GM12878 (cell line): Measurements from ENCODE around the gene CACNA1E. TPM values are rescaled to one million over a fixed set of nuclear protein-coding genes. Genes with fewer than 3 reads are reported as not detected.

ENCODE experiments used
- ATAC-seq: fragments of 200-7000 bp; cut with Tn5 transposase; 3 replicates; pipeline ENCODE4 v1.9.1; 2020; ENCODE audit warnings: mild to moderate bottlenecking, moderate library complexity
- BruUV-seq: library from RNA; stranded (reverse); fragments of 400-500 nt; replicated peaks from 2 replicates; lab custom pipeline; 2021; lab: Mats Ljungman, UMichigan
- CTCF ChIA-PET: fragments of 300-600 bp; sonication (Branson Sonifier 250); formaldehyde crosslinking; extraction: SDS; loops from one replicate; lab custom pipeline; 2021; ENCODE audit warnings: inconsistent platforms; lab: Yijun Ruan, JAX
- POLR2A ChIA-PET: fragments of 350-600 bp; formaldehyde crosslinking; extraction: SDS; loops from one replicate; lab custom pipeline; 2021; ENCODE audit warnings: inconsistent platforms; lab: Charles Lee
- RAD21 ChIA-PET: fragments of 300-600 bp; sonication (Branson Sonifier 250); formaldehyde crosslinking; loops from one replicate; lab custom pipeline; 2023; ENCODE audit warnings: antibody characterized with exemption; ENCODE audit not compliant: unreplicated experiment; lab: Charles Lee
- SMC1A ChIA-PET: fragments of 300-600 bp; sonication (Branson Sonifier 250); formaldehyde crosslinking; loops from one replicate; lab custom pipeline; 2023; ENCODE audit not compliant: unreplicated experiment, uncharacterized antibody; lab: Charles Lee
- DNase-seq: peaks from one replicate; pipeline ENCODE4 v3.0.0-alpha.2; 2011; ENCODE audit warnings: low read depth, low spot score
- FAIRE-seq: peaks from 3 replicates; lab custom pipeline; 2011; peaks lifted over from hg19 to GRCh38; lab: Jason Lieb, UNC
- H2AFZ ChIP-seq: 2 replicates; pipeline ENCODE4 v1.6.0; 2011; ENCODE audit warnings: low read depth, low read length, control low read depth; ENCODE audit not compliant: control insufficient read depth
- H3K27ac ChIP-seq: 2 replicates; pipeline ENCODE4 v1.5.1; 2011; ENCODE audit warnings: control low read depth; ENCODE audit not compliant: control insufficient read depth, insufficient read depth
- H3K27me3 ChIP-seq, 2 experiments: replicated peaks in 1 of 2; 2 replicates each; pipeline versions ENCODE4 v1.6.0 to v1.6.1; 2011; ENCODE audit warnings: low read length in 1 of 2; ENCODE audit not compliant: control insufficient read depth in 2 of 2, insufficient read depth in 2 of 2
- H3K36me3 ChIP-seq, 2 experiments: 2 replicates each; pipeline ENCODE4 v1.5.1; 2011; ENCODE audit warnings: low read length in 1 of 2; ENCODE audit not compliant: control insufficient read depth in 2 of 2, insufficient read depth in 2 of 2
- H3K4me1 ChIP-seq: 2 replicates; pipeline ENCODE4 v1.6.1; 2011; ENCODE audit warnings: mild to moderate bottlenecking, low read length, moderate library complexity, mixed read lengths; ENCODE audit not compliant: control insufficient read depth, insufficient read depth
- H3K4me2 ChIP-seq: 2 replicates; pipeline ENCODE4 v1.6.0; 2011; ENCODE audit warnings: control low read depth; ENCODE audit not compliant: control insufficient read depth, insufficient read depth
- H3K4me3 ChIP-seq: fragments of 200-600 bp; sonication (generic); 2 replicates; pipeline ENCODE4 v1.5.1; 2016
- H3K79me2 ChIP-seq: 2 replicates; pipeline ENCODE4 v1.6.0; 2011; ENCODE audit warnings: low read length; ENCODE audit not compliant: control insufficient read depth, insufficient read depth
- H3K9ac ChIP-seq: 2 replicates; pipeline ENCODE4 v1.8.0; 2011; ENCODE audit warnings: low read length, control low read depth, mixed read lengths; ENCODE audit not compliant: control insufficient read depth, insufficient read depth
- H3K9me3 ChIP-seq: replicated peaks from 3 replicates; pipeline ENCODE4 v1.5.1; 2011; ENCODE audit warnings: mild to moderate bottlenecking, low read length; ENCODE audit not compliant: control insufficient read depth, insufficient read depth
- H4K20me1 ChIP-seq: 2 replicates; pipeline ENCODE4 v1.6.0; 2011; ENCODE audit not compliant: control insufficient read depth, insufficient read depth
- ATF3 ChIP-seq: IDR thresholded peaks from 2 replicates; pipeline ENCODE4 v1.6.1; 2011; ENCODE audit warnings: low read depth, mild to moderate bottlenecking, low read length, moderate library complexity, borderline replicate concordance; ENCODE audit errors: extremely low read depth
- CBX3 ChIP-seq: fragments of 200-600 bp; sonication (generic); IDR thresholded peaks from 2 replicates; pipeline ENCODE4 v1.6.1; 2016; ENCODE audit warnings: low read depth, borderline replicate concordance
- CREB1 ChIP-seq: IDR thresholded peaks from 2 replicates; pipeline ENCODE4 v1.6.1; 2012; ENCODE audit warnings: low read depth, mild to moderate bottlenecking, inconsistent platforms
- CREM ChIP-seq: IDR thresholded peaks from 2 replicates; pipeline ENCODE4 v1.6.1; 2014; ENCODE audit warnings: antibody characterized with exemption, low read depth
- EED ChIP-seq: sonication (generic); IDR thresholded peaks from 2 replicates; pipeline ENCODE4 v1.6.1; 2016; ENCODE audit warnings: antibody characterized with exemption, low read depth
- GABPA ChIP-seq: IDR thresholded peaks from 2 replicates; pipeline ENCODE4 v1.6.1; 2014; ENCODE audit warnings: antibody characterized with exemption, low read depth, mild to moderate bottlenecking, inconsistent platforms
- IKZF2 ChIP-seq, 2 experiments: fragments of 450-650 bp; IDR thresholded peaks; 2 replicates each; pipeline ENCODE4 v1.6.1; 2017; ENCODE audit warnings: mild to moderate bottlenecking in 2 of 2, moderate library complexity in 2 of 2
- KAT2A ChIP-seq: conservative IDR thresholded peaks from 2 replicates; pipeline ENCODE4 v1.6.1; 2011; ENCODE audit warnings: low read depth, low read length; ENCODE audit not compliant: control insufficient read depth
- KDM1A ChIP-seq: fragments of 200-600 bp; sonication (generic); IDR thresholded peaks from 2 replicates; pipeline ENCODE4 v1.6.1; 2016; ENCODE audit warnings: borderline replicate concordance
- LARP7 ChIP-seq: fragments of 450-650 bp; IDR thresholded peaks from 2 replicates; pipeline ENCODE4 v1.6.1; 2017; ENCODE audit warnings: mild to moderate bottlenecking
- NR2C2 ChIP-seq: IDR thresholded peaks from 2 replicates; pipeline ENCODE4 v1.6.1; 2011; ENCODE audit warnings: borderline replicate concordance, low read depth; ENCODE audit not compliant: control insufficient read depth, insufficient read length
- NR2F1 ChIP-seq: fragments of 450-650 bp; conservative IDR thresholded peaks from 2 replicates; pipeline ENCODE4 v1.6.1; 2017; ENCODE audit warnings: mild to moderate bottlenecking
- RELA ChIP-seq: fragments of 450-650 bp; IDR thresholded peaks from 2 replicates; pipeline ENCODE4 v1.8.0; 2014; ENCODE audit warnings: borderline replicate concordance; ENCODE audit not compliant: partially characterized antibody
- SIN3A ChIP-seq: IDR thresholded peaks from 2 replicates; pipeline ENCODE4 v1.6.1; 2012; ENCODE audit warnings: low read depth, low read length, improper control_type of control experiment
- SMAD5 ChIP-seq: IDR thresholded peaks from 2 replicates; pipeline ENCODE4 v1.6.1; 2016; ENCODE audit warnings: antibody characterized with exemption, low read depth
- SREBF2 ChIP-seq: IDR thresholded peaks from 2 replicates; pipeline ENCODE4 v1.6.1; 2012; ENCODE audit warnings: mild to moderate bottlenecking, low read length
- STAT3 ChIP-seq: IDR thresholded peaks from 2 replicates; pipeline ENCODE4 v1.6.1; 2011; ENCODE audit warnings: low read depth, low read length, improper control_type of control experiment
- TARDBP ChIP-seq: IDR thresholded peaks from 2 replicates; pipeline ENCODE4 v1.6.1; 2016; ENCODE audit warnings: borderline replicate concordance
- ZNF622 ChIP-seq: fragments of 450-650 bp; IDR thresholded peaks from 2 replicates; pipeline ENCODE4 v1.6.1; 2017; ENCODE audit warnings: mild to moderate bottlenecking, inconsistent platforms
- ZSCAN29 ChIP-seq: fragments of 450-650 bp; IDR thresholded peaks from 2 replicates; pipeline ENCODE4 v1.6.1; 2017; ENCODE audit warnings: mild to moderate bottlenecking, moderate library complexity
- WGBS: methylation state at CpG from one replicate; pipeline ENCODE4 v1.1.6; 2016; ENCODE audit warnings: low lambda C conversion rate; ENCODE audit not compliant: insufficient replicate concordance, insufficient coverage; ENCODE audit errors: missing lambda C conversion rate; 5-methylcytosine and 5-hydroxymethylcytosine counted together
- in situ Hi-C: fragments of 300-500 bp; cut with MboI; formaldehyde crosslinking; loops from 9 replicates; pipeline ENCODE4 v1.14.3; 2018; ENCODE audit warnings: mixed read lengths
- intact Hi-C: fragments of 100-400 bp; cut with micrococcal nuclease; formaldehyde crosslinking; loops from one replicate; pipeline ENCODE4 v1.14.2; 2022; ENCODE audit not compliant: unreplicated experiment
- polyA plus RNA-seq, 11 experiments: library from polyadenylated mRNA; depleted of rRNA in 4 of 11; unstranded in 6 of 11; stranded (reverse) in 5 of 11; fragments of >200 nt; fragmentation: Nextera tagmentation in 4 of 11; fragmentation: Illumina TruSeq in 1 of 11; extraction: Ambion mirVana in 4 of 11; extraction: Trizol in 1 of 11; gene quantifications; 1 replicate in 1 of 11; 2 replicates in 10 of 11; pipeline versions ENCODE4 v1.2.1 to v1.2.3, GENCODE V29; 2011 to 2016; ENCODE audit warnings: inconsistent platforms in 2 of 11, missing spikeins in 2 of 11, low read depth in 1 of 11
- total RNA-seq, 4 experiments: library from RNA; depleted of rRNA in 3 of 4; stranded (reverse); fragments of >200 nt in 3 of 4; fragmentation: Illumina TruSeq in 1 of 4; extraction: Trizol in 1 of 4; gene quantifications; 2 replicates each; pipeline versions ENCODE4 v1.2.1 to v1.2.3, GENCODE V29; 2013 to 2021
- TF ChIP-seq, protein P1 (sequence below): fragments of 450-650 bp; IDR thresholded peaks from 2 replicates; pipeline ENCODE4 v1.6.1; 2017; ENCODE audit warnings: borderline replicate concordance

CACNA1E gene
- total and polyA plus RNA-seq, 10 of the 15 experiments (the other 5 are each of a cell fraction or from before 2014, with no cell fraction given): 0.57 to 22.0 (median 8.5) TPM

GRCh38 chr1:181669246-181669645 lies 185.9 kb downstream of the CACNA1E start (continued):
- TF ChIP-seq SIN3A (no peak), KDM1A (no peak), ATF3 (no peak), STAT3 (no peak)

DNA sequence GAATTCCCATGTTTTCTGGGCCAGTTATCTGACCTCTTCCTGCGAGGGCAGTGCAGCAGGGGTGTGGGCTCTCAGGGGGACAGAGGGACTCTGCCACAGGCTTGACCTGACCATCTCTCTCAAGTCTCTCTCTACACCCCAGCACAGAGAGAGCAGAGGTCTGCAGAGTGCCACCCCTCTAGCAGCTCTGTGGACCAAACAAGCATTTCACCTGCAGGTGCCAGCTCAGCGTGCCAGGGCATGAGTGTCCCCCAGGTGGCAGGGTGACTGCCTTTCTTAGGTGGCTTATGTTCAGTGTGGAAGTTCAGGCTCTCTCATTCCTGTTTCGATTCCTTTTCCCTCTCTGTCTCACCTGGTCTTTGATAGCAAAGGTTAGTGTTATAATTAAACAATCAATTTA lies 191.3 kb downstream of the CACNA1E start:
- H3K36me3 ChIP-seq: no peaks in the 10 kb centered on the region
- no peak overlapping the region for H3K4me2 ChIP-seq
- no peak for TF ChIP-seq RELA
- no peak for TF ChIP-seq NR2C2
- no peak for TF ChIP-seq NR2F1
- no peak for TF ChIP-seq LARP7
- TF ChIP-seq, protein P1, sequence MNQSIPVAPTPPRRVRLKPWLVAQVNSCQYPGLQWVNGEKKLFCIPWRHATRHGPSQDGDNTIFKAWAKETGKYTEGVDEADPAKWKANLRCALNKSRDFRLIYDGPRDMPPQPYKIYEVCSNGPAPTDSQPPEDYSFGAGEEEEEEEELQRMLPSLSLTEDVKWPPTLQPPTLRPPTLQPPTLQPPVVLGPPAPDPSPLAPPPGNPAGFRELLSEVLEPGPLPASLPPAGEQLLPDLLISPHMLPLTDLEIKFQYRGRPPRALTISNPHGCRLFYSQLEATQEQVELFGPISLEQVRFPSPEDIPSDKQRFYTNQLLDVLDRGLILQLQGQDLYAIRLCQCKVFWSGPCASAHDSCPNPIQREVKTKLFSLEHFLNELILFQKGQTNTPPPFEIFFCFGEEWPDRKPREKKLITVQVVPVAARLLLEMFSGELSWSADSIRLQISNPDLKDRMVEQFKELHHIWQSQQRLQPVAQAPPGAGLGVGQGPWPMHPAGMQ: no peak
- TF ChIP-seq CBX3: no peak
- no peak for TF ChIP-seq ATF3
- TF ChIP-seq EED: no peak
- TF ChIP-seq CREB1: no peak
- TF ChIP-seq CREM: no peak
- TF ChIP-seq KAT2A: no peak
- no peak for TF ChIP-seq ZSCAN29
- no peak for TF ChIP-seq SMAD5
- TF ChIP-seq SREBF2: no peak
- no peak for TF ChIP-seq ZNF622
- no peak for TF ChIP-seq IKZF2 (IDR thresholded peaks at IDR 0.05)
- TF ChIP-seq TARDBP: no peak
- TF ChIP-seq GABPA: no peak
- BruUV-seq: no TSS peak
- POLR2A ChIA-PET: no interaction called here
- no peak for FAIRE-seq
- SMC1A ChIA-PET: interaction anchor here (1.0 to 8.6 kb wide), 8 partner anchors 42 to 262 kb away, joined by 3 to 91 read pairs (median 4); partner anchors contain the start of gene CACNA1E
- no peaks in the 10 kb centered on the region for H3K27me3 ChIP-seq
- H3K9me3 ChIP-seq: no peaks in the 10 kb centered on the region; the same call in 2 of the 3 replicates
- peak; percentile 52 for ATAC-seq
- H3K79me2 ChIP-seq: no peaks in the 10 kb centered on the region
- no peaks in the 10 kb centered on the region for H4K20me1 ChIP-seq
- DNase-seq: no peak
- RAD21 ChIA-PET: interaction anchor here (0.6 to 4.8 kb wide), 3 partner anchors 111 to 196 kb away, joined by 3 to 49 read pairs (median 35); partner anchors contain the start of gene CACNA1E
- no peak overlapping the region for H3K27ac ChIP-seq
- no peaks in the 10 kb centered on the region for H3K4me1 ChIP-seq
- CTCF ChIA-PET: interaction anchor here (1.0 to 6.8 kb wide), 3 partner anchors 195 to 396 kb away, joined by 3 to 175 read pairs (median 3); partner anchors contain the start of gene CACNA1E
- H3K4me3 ChIP-seq: no peak overlapping the region
- intact Hi-C loops (loop anchor here (5.0 kb wide), 1 partner anchor 263 kb away; no protein-coding TSS in a partner anchor), in situ Hi-C loops (loop anchor here (5.0 kb wide), 1 partner anchor 197 kb away; no protein-coding TSS in a partner anchor)
- no peak overlapping the region for H2AFZ ChIP-seq
- H3K9ac ChIP-seq: no peak overlapping the region
- WGBS: 52% methylated on average over 3 of the region's 3 CpGs
